Heart left ventricle (tissue), 16 donors: ENCODE measurements around the gene CA7. TPM values are rescaled to one million over a fixed set of nuclear protein-coding genes. Genes with fewer than 3 reads are reported as not detected.

Experiments used
- ATAC-seq, 4 donors: fragments of 200-7000 bp; cut with Tn5 transposase; one replicate each; pipeline ENCODE4 v1.9.1; 2020 to 2022; ENCODE audit warnings: moderate library complexity in 4 of 4, mild to moderate bottlenecking in 3 of 4, moderate number of reproducible peaks in 1 of 4
- DNase-seq, 5 donors: peaks; one replicate each; pipeline ENCODE4 v3.0.0-alpha.2; 2020
- H3K27ac ChIP-seq, 12 donors: fragments of 200-600 bp; sonication (generic) in 4 of 12; one replicate each; pipeline versions ENCODE4 v1.5.0 to v1.8.0; 2016 to 2022; ENCODE audit warnings: mild to moderate bottlenecking in 2 of 12
- H3K27me3 ChIP-seq, 9 donors: fragments of 200-600 bp; sonication (generic) in 2 of 9; one replicate each; pipeline versions ENCODE4 v1.5.1 to v1.8.0; 2016 to 2022; ENCODE audit warnings: mild to moderate bottlenecking in 3 of 9
- H3K36me3 ChIP-seq, 9 donors: fragments of 200-600 bp; sonication (generic) in 2 of 9; one replicate each; pipeline versions ENCODE4 v1.5.0 to v1.8.0; 2018 to 2022; ENCODE audit warnings: mild to moderate bottlenecking in 2 of 9
- H3K4me1 ChIP-seq, 12 donors: fragments of 200-600 bp; sonication (generic) in 4 of 12; one replicate each; pipeline versions ENCODE4 v1.5.0 to v1.8.0; 2016 to 2022; ENCODE audit warnings: mild to moderate bottlenecking in 3 of 12
- H3K4me3 ChIP-seq, 12 donors: fragments of 200-600 bp; sonication (generic) in 4 of 12; one replicate each; pipeline versions ENCODE4 v1.5.0 to v1.8.0; 2017 to 2022; ENCODE audit warnings: mild to moderate bottlenecking in 9 of 12, moderate library complexity in 4 of 12
- H3K9me3 ChIP-seq, 12 donors: fragments of 200-600 bp; sonication (generic) in 4 of 12; one replicate each; pipeline versions ENCODE4 v1.5.0 to v1.8.0; 2016 to 2022; ENCODE audit warnings: mild to moderate bottlenecking in 1 of 12
- POLR2A ChIP-seq, 2 donors: fragments of 450-650 bp; IDR thresholded peaks; one replicate each; pipeline ENCODE4 v1.6.1; 2017; ENCODE audit warnings: antibody characterized with exemption in 2 of 2, mild to moderate bottlenecking in 2 of 2, moderate library complexity in 2 of 2
- WGBS, 4 donors: extraction: QIAGEN DNeasy Blood & Tissue Kit in 2 of 4; methylation state at CpG; one replicate each; pipeline versions ENCODE4 v1.1.5 to v1.1.7; 2013 to 2018; 5-methylcytosine and 5-hydroxymethylcytosine counted together
- intact Hi-C, 10 donors: fragments of 100-400 bp; cut with DNase I; formaldehyde crosslinking; loops; one replicate each; pipeline versions ENCODE4 v1.11.1 to v1.14.2; 2022
- polyA plus RNA-seq, 2 donors: library from polyadenylated mRNA; stranded (reverse); fragments of 200-250 nt; gene quantifications; one replicate each; pipeline ENCODE4 v1.2.3, GENCODE V29; 2013
- total RNA-seq, 9 donors: library from RNA; depleted of rRNA in 2 of 9; stranded (reverse); fragments of >200 nt in 2 of 9; fragmentation: NEBNext Ultra II Directional in 3 of 9; extraction: Animal tissue kit (Norgen Biotek cat#: 25700) in 3 of 9; gene quantifications; one replicate each; pipeline versions ENCODE4 v1.1.0 to v1.2.4, GENCODE V29; 2016 to 2023
- TF ChIP-seq, protein P1 (sequence below), 12 donors: fragments of 200-600 bp; sonication (generic) in 4 of 12; IDR thresholded peaks; one replicate each; pipeline versions ENCODE4 v1.5.0 to v1.8.0; 2018 to 2022; ENCODE audit warnings: antibody characterized with exemption in 12 of 12, mild to moderate bottlenecking in 5 of 12
- donor health status: ischemic (EF 13 %, LVEDD 7.1; RV severe dilation, severe dysfunction).
- donor health status: healthy with polysubstance abuse.
- donor health status: DM: no; HTN: yes; CAD: no.
- donor health status: DM: no; HTN: no; CAD: no.
- donor health status: ischemic (EF 25% LVEDD 6.9; RV normal size, moderate dysfunction).
- donor health status: ischemic (EF 25% LVEDD 5.7; RV mildly dilated, moderate dysfunction).
- donor health status: healthy.
- donor health status: DM: yes; HTN: yes; CAD: no.
- donor health status: ischemic (EF 35%, LVEDD 5.7; RV mildly dilated, moderate dysfunction).
- donor health status: nonischemic (EF 11% LVEDD 7.7; RV severe dilation, severe dysfunction).
- donor health status: DM: yes; HTN: yes; CAD: no.
- donor health status: PGD.
- donor health status: ischemic (EF 29% LVEDD 5.4; RV normal size, mild dysfunction).
- donor health status: nonischemic (EF 23%, LVEDD 6.1; RV moderate dilation, normal function).

CA7 gene
- total and polyA plus RNA-seq, 11 donors, result not detected

DNA sequence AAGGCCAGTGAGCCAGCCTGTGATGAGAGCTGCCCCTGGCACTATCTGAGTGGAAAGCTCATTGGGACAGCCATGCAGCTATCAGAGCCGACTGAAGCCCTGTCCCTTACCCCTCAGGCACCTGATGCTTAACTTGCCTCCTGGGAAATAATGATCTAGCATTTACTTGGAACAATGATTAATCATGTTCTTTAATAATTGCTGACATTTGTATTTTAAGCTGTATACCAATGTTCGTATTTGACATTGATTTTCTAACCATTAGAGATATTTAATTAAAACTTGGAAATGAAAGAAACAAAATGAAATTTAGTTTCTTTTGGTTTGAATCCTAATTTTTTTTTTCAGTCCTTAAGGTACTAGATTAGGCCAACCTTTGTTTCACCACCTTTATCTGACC lies 46.6 kb downstream of the CA7 start:
- ATAC-seq, result no peak
- no peaks in the 10 kb centered on the region for H3K9me3 ChIP-seq
- peaks cover 0 to 16% (median 8%) of the 10 kb centered on the region in 9 donors for H3K36me3 ChIP-seq
- peaks cover 0 to 6% (median 0%) of the 10 kb centered on the region in 12 donors for H3K4me1 ChIP-seq
- intact Hi-C loops, result loop anchor here in 5 of 10 donors (10.0 kb wide), 2 partner anchors 54 to 264 kb away; partner anchors contain the start of genes B3GNT9 (in 4 of the 5), FBXL8 (in 4 of the 5) and TRADD (in 4 of the 5)
- WGBS, 4 donors, result 51 to 77% (median 63%) methylated on average over 2 of the region's 2 CpGs
- TF ChIP-seq, protein P1, sequence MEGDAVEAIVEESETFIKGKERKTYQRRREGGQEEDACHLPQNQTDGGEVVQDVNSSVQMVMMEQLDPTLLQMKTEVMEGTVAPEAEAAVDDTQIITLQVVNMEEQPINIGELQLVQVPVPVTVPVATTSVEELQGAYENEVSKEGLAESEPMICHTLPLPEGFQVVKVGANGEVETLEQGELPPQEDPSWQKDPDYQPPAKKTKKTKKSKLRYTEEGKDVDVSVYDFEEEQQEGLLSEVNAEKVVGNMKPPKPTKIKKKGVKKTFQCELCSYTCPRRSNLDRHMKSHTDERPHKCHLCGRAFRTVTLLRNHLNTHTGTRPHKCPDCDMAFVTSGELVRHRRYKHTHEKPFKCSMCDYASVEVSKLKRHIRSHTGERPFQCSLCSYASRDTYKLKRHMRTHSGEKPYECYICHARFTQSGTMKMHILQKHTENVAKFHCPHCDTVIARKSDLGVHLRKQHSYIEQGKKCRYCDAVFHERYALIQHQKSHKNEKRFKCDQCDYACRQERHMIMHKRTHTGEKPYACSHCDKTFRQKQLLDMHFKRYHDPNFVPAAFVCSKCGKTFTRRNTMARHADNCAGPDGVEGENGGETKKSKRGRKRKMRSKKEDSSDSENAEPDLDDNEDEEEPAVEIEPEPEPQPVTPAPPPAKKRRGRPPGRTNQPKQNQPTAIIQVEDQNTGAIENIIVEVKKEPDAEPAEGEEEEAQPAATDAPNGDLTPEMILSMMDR (IDR thresholded peaks at IDR 0.05), result no peak
- no peak for TF ChIP-seq POLR2A (IDR thresholded peaks at IDR 0.05)
- no peaks in the 10 kb centered on the region for H3K27me3 ChIP-seq
- H3K27ac ChIP-seq, result no peak overlapping the region
- H3K4me3 ChIP-seq, result no peak overlapping the region
- no peak for DNase-seq

DNA sequence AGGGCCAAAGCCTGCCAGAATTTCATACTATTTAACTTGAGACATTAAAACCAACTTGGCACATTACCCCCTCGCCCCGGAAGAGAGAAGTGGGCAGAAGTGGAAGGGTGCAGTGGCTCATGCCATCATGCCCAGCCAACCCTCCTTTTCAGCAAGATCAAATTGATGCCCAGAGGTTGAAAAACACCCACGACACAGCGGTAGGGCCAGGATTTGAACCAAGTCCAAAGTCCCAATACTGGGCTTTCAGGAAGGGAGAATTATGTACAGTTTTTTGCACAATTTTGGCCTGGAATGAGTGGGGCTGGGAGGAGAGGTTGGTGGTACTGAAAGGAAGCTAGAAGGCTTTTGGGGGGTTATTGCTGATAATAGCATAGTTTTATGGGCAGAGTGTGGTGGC lies 47.1 kb downstream of the CA7 start:
- no peak for DNase-seq
- Histone ChIP-seq H3K4me1 (peaks cover 0 to 7% (median 0%) of the 10 kb centered on the region in 12 donors), H3K4me3 (no peak overlapping the region), H3K9me3 (no peaks in the 10 kb centered on the region), H3K36me3 (peaks cover 0 to 10% (median 4%) of the 10 kb centered on the region in 9 donors), H3K27ac (no peak overlapping the region), H3K27me3 (no peaks in the 10 kb centered on the region)
- intact Hi-C loops, result loop anchor here in 5 of 10 donors (10.0 kb wide), 2 partner anchors 53 to 263 kb away; partner anchors contain the start of genes B3GNT9 (in 4 of the 5), FBXL8 (in 4 of the 5) and TRADD (in 4 of the 5)
- WGBS, 4 donors, result 88 to 95% (median 92%) methylated on average over 4 of the region's 4 CpGs
- TF ChIP-seq POLR2A (IDR thresholded peaks at IDR 0.05), result no peak
- TF ChIP-seq, protein P1 (IDR thresholded peaks at IDR 0.05), result no peak
- ATAC-seq, result no peak

DNA sequence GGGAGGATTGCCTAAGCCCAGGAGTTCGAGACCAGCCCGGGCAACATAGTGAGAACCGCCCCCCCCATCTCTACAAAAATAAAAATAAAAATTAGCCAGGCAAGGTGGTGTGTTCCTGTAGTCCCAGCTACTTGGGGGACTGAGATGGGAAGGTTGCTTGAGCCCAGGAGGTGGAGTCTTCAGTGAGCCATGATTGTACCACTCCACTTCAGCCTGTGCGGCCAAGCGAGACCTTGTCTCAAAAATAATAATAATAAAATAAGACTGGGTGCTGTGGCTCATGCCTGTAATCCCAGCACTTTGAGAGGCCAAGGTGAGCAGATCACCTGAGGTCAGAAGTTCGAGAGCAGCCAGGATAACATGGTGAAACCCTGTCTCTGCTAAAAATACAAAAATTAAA lies 47.6 kb downstream of the CA7 start:
- H3K27ac ChIP-seq, result no peak overlapping the region
- no peaks in the 10 kb centered on the region for H3K9me3 ChIP-seq
- H3K4me3 ChIP-seq, result no peak overlapping the region
- 90 to 97% (median 90%) methylated on average over 6 of the region's 6 CpGs for WGBS, 4 donors
- H3K4me1 ChIP-seq, result peaks cover 0 to 7% (median 0%) of the 10 kb centered on the region in 12 donors
- no peak for TF ChIP-seq POLR2A (IDR thresholded peaks at IDR 0.05)
- TF ChIP-seq, protein P1 (IDR thresholded peaks at IDR 0.05), result no peak
- no peaks in the 10 kb centered on the region for H3K27me3 ChIP-seq
- intact Hi-C loops, result loop anchor here in 5 of 10 donors (10.0 kb wide), 2 partner anchors 53 to 263 kb away; partner anchors contain the start of genes B3GNT9 (in 4 of the 5), FBXL8 (in 4 of the 5) and TRADD (in 4 of the 5)
- peaks cover 0 to 7% (median under 1%) of the 10 kb centered on the region in 9 donors for H3K36me3 ChIP-seq
- DNase-seq (no peak), ATAC-seq (no peak)

DNA sequence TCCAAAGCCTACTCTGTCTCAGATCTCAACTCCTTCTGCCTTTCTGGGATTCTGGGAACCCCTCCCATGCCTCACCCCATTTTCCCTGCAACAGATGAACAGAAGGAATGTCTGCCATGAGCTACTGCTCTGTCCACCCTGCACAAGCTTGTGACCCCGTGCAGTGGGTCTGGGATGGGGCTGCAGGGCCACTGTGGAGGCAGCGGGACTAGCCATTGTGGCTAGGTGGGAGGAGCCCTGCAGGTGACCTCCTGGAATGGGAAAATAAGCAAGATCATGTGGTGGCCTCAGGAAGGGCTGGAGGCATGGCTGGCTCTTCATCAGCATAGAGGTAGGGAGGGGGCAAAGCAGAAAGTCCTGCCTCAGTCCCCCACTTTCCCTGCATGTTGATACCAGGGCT lies 49.8 kb downstream of the CA7 start:
- intact Hi-C loops, result loop anchor here in 5 of 10 donors (2.0 to 10.0 kb wide), 3 partner anchors 51 to 261 kb away; partner anchors contain the start of genes B3GNT9 (in 4 of the 5), FBXL8 (in 4 of the 5) and TRADD (in 4 of the 5)
- no peak overlapping the region for H3K4me3 ChIP-seq
- peak in 1 of 4 donors; percentile 5 for ATAC-seq

More for the DNA sequence above, 49.8 kb downstream of the CA7 start:
- Histone ChIP-seq H3K27ac (no peak overlapping the region), H3K9me3 (no peaks in the 10 kb centered on the region), H3K4me1 (peaks cover 0 to 16% (median 6%) of the 10 kb centered on the region in 12 donors), H3K27me3 (no peaks in the 10 kb centered on the region), H3K36me3 (peaks cover 0 to 4% (median 0%) of the 10 kb centered on the region in 9 donors)
- TF ChIP-seq, protein P1 (IDR thresholded peaks at IDR 0.05), result no peak
- TF ChIP-seq POLR2A (IDR thresholded peaks at IDR 0.05), result no peak
- 71 to 90% (median 76%) methylated on average over 1 to 2 of the region's 2 CpGs for WGBS, 4 donors
- no peak for DNase-seq
